ENCODE results near the gene SCO2. TPM values are rescaled to one million over a fixed set of nuclear protein-coding genes. Genes with fewer than 3 reads are reported as not detected.

Gene SCO2
- total RNA-seq, 1 experiment from 2014 or later: 1.2 TPM

DNA sequence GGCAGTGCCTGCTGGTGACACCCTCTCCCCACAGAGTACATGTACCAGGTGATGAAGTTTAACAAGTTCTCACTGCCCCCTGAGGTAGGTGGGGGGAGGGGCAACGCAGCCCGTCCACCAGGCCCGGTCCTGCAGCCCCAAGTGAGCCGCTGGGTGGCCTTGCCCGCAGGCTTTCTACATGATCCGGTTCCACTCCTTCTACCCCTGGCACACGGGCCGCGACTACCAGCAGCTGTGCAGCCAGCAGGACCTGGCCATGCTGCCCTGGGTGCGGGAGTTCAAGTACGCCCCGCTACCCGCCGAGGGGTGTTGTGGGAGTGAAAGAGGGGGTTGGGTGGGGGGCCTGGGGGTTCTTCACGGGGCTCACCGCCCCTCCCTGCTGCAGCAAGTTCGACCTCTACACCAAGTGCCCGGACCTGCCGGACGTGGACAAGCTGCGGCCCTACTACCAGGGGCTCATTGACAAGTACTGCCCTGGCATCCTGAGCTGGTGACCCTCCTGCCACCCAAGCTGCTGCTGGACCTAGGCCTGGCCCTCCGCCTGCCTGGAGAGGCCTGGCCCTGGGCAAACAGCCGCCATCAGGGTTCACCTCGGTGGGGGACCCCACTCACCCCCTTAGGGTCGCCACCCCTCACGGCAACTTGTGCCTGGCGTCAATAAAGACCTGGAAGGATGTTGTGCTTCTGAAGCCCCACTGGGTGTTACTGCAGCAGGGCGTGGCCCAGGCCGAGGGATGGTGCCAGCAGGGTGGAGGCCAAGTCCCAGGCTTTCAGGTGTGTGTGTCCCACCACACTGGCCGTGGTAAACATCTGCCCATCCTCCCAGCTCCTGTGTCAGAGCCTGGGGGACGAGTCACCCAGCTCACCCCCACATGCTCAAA, 35.8 kb downstream of the SCO2 start:
- Histone ChIP-seq H3K27me3 (ENCODE audit: control insufficient read depth, insufficient read depth, low read length) (no peaks in the 10 kb centered on the region), H3K36me3 (replicated peaks; ENCODE audit: control insufficient read depth, insufficient read depth, low read length) (no peaks in the 10 kb centered on the region), H3K4me3 (ENCODE audit: insufficient read depth, low read depth, low read length) (no peak overlapping the region)
- peak; percentile 78 for DNase-seq

DNA sequence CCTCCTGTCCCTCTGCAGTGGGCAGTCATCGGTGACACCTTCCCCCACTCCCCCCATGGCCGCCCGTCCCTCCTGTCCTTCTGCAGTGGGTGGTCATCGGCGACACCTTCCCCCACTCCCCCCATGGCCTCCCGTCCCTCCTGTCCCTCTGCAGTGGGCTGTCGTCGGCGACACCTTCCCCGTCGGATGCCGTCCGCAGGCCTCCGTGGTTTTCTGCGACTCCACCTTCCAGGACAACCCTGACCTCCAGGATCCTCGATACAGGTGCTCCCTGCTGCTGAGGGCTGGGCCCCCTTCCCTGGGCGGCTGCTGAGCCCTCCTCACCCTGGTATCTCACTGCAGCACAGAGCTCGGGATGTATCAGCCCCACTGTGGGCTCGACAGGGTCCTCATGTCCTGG, 36.5 kb downstream of the SCO2 start:
- DNase-seq: no peak
- Histone ChIP-seq H3K27me3 (ENCODE audit: control insufficient read depth, insufficient read depth, low read length) (no peaks in the 10 kb centered on the region), H3K36me3 (replicated peaks; ENCODE audit: control insufficient read depth, insufficient read depth, low read length) (no peaks in the 10 kb centered on the region), H3K4me3 (ENCODE audit: insufficient read depth, low read depth, low read length) (no peak overlapping the region)

DNA sequence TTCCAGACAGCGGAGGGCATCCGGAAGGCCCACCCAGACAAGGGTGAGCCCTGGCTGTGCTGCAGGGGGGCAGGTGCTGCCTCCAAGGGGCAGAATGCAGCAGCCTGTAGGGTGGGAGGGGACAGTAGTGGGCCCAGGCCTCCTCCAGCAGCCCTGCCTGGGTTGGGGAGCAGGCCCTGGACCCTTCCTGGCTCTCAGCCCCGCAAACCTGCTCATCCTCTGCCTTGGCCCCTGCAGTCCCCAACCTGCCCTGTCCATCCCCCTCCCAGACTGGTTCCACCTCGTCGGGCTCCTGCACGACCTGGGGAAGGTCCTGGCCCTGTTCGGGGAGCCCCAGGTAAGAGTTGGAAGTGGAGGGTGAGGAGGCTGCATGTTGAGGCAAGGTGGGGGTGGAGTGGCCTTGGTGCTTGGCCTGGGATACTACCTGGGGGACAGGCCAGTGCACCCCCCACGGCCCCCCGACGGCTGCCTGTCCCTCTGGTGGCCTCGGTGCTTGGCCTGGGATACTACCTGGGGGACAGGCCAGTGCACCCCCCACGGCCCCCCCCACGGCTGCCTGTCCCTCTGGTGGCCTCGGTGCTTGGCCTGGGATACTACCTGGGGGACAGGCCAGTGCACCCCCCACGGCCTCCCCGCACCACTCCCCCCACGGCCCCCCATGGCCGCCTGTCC, 37.3 kb downstream of the SCO2 start:
- H3K27me3 ChIP-seq (ENCODE audit: control insufficient read depth, insufficient read depth, low read length): no peaks in the 10 kb centered on the region
- H3K4me3 ChIP-seq (ENCODE audit: insufficient read depth, low read depth, low read length): no peak overlapping the region
- no peak for DNase-seq
- H3K36me3 ChIP-seq (replicated peaks; ENCODE audit: control insufficient read depth, insufficient read depth, low read length): no peaks in the 10 kb centered on the region

DNA sequence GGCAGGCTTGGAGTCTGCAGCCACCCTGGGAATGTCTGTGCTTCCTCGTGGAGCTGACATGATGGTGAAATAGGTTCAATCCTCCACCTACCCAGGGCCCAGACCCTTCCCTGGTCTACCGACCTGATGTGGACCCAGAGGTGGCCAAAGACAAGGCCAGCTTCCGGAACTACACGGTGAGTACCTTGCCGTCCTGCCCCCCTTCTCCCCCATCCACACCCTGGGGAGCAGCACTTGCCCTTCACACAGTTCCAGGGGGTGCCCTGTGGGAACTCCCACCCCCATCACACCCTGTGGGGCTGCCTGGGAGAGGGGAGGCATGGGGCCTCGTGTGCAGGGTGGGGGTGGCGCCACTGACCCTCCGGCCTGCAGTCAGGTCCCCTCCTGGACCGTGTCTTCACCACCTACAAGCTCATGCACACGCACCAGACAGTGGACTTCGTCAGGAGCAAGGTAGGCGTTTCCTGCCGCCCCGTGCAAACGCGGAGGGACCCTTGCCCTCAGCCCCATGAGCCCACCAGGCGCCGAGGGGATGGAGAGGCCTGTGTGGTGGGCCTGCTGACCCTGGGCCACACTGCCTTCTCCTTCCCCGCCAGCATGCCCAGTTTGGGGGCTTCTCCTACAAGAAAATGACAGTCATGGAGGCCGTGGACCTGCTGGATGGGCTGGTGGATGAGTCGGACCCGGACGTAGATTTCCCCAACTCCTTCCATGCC, 38.0 kb downstream of the SCO2 start:
- DNase-seq: no peak
- H3K27me3 ChIP-seq (ENCODE audit: control insufficient read depth, insufficient read depth, low read length): no peaks in the 10 kb centered on the region
- H3K36me3 ChIP-seq (replicated peaks; ENCODE audit: control insufficient read depth, insufficient read depth, low read length): no peaks in the 10 kb centered on the region; the same call in 1 of the 2 replicates
- no peak overlapping the region for H3K4me3 ChIP-seq (ENCODE audit: insufficient read depth, low read depth, low read length)

DNA sequence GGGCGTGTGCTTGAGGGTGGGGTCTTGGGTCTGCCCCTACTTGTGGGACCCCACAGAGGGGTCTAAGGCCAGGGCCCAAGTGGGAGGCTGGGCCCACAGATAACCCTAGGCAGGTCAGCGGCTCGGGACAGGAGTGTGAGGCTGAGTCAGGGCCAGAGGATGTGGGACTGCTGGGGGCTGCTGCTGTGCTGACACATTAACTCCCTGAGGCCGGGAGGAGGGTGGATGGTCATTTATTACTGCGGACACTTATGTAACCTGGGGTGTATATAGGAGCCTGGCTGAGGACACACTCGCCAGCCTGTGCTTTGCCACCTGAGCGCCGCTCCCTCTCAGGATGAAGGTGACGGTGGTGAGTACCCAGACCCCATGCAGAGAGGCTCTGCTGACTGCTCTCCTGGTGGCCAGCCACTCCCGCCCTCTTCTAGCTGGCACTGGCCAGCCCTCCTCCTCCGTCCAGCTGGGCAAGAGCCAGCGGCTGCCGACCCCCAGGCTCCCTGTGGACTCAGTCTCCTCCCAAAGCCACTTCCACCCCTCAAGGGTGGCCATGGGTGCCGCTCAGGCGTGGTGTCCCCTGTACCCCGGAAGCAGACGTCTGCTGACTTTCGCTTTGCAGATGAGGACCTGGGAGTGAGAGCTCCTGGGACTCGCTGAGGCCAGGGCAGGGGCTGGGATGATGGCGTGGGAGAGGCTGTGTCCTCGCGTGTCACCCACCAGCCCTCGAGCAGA, 38.7 kb downstream of the SCO2 start, which contains the start of gene MIOX:
Gene MIOX (plus strand): TSS at position 299 of the 729 bp plus-strand sequence. CDS start 39 bp downstream, at position 338.
- Histone ChIP-seq H3K4me3 (ENCODE audit: insufficient read depth, low read depth, low read length) (no peak within 1 kb of the TSS), H3K36me3 (replicated peaks; ENCODE audit: control insufficient read depth, insufficient read depth, low read length) (no peaks in the 10 kb centered on the region; the same call in 1 of the 2 replicates), H3K27me3 (ENCODE audit: control insufficient read depth, insufficient read depth, low read length) (no peaks in the 10 kb centered on the region; the same call in 1 of the 2 replicates)
- no peak for DNase-seq

DNA sequence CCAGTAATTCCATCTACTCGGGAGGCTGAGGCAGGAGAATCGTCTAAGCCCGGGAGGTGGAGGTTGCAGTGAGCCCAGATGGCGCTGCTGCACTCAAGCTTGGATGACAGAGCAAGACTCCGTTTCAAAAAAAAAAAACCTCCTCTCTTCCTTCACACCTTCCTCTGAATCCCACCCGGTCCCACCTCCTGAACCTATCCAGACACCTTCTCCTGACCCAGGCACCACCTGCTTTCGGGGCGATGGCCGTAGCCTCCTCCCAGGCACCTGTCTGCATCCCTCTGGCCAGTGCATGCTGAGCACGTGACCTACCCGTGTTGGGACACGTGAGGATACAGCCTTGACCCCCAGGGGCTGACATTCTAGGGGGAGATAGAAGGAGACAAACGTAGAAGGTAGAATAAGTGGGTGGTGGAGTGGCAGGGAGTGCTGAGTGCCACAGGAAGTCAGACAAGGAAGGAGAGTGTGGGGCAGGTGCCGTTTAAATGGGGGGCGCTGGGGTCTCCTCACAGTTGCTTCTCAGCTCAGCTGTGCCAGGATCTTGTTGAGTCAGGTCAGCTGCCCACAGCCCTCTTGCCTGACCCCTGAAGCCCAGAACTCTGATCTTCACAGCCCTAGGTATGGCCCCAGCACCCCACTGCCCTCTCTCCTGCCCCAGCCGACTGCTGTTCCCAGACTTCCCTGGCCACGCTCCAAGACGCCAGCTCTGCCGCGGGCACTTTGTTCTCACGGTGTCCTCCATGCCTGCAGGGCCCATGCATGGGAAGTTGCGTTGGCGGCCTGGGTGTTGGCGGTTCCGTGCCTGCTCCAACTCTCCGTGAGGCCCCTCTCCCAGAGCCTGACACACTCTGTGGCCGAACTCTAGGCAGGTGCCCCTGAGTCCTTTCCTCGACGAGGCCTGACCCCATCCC, 39.9 kb downstream of the SCO2 start:
- no peaks in the 10 kb centered on the region; the same call in 1 of the 2 replicates for H3K36me3 ChIP-seq (replicated peaks; ENCODE audit: control insufficient read depth, insufficient read depth, low read length)
- no peak for DNase-seq

DNA sequence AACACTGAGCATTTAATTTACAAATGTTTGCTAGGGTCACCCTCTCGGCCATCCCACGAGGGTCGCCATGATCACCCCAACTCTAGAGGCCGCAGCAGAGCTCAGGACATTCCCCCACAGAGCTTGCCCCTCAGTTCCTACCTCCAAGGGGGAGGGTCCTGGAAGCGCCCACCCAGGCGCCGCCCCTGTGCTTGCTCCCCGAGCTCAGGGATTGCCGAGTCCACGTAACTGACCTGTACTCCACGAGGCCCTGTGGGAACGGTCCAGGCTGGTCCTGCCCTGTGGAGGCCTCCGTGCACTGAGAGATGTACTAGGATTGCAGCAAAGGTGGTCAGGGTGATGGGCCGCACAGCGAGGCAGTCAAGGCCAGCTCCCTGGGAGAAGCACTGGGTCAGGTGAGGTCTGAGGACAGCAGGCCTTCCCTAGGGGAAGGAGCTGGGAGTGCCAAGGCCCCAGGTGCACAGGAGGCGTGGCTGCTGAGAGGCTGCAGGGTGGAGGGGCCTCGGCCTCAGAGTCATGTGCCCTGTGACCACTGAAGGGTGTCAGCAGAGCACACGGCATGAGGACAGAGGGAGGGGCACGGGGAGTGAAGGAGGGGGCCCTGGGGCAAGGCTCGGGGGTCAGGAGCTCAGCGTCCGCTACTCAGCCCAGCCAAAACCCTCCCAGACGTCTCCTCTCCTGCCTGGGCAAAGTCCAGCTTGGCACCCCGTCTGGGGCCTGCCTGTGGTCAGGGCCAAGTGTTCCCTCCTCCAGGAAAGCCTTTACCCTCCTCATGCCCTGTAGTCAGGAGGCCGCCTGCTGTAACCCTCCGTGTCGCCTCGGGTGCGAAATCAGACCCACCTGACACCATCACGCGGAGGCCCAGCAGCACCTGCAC, 41.2 kb downstream of the SCO2 start:
- peaks cover 17% of the 10 kb centered on the region for H3K27me3 ChIP-seq (ENCODE audit: control insufficient read depth, insufficient read depth, low read length)

More for the DNA sequence above, 39.9 kb downstream of the SCO2 start:
- no peak overlapping the region for H3K4me3 ChIP-seq (ENCODE audit: insufficient read depth, low read depth, low read length)
- peaks cover 7% of the 10 kb centered on the region for H3K27me3 ChIP-seq (ENCODE audit: control insufficient read depth, insufficient read depth, low read length)

DNA sequence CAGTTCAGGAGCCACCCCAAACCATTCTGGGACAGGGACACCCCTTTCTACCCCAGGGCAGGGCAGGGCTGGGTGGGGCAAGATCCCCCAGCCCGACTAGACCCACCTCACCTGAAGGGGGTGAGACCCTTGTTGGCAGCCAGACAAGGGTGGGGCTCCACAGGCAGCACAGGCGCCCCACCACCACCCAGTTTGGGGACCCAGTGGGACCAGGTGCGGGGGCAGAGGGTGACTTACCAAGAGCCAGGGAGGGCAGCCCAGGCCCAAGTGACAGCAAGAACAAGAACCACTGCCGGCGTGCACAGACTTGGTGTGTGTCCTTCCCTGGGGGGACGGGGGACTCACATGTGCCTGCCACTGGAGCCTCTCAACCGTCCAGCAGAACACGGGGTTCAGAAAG, 41.8 kb downstream of the SCO2 start:
- peaks cover 17% of the 10 kb centered on the region for H3K27me3 ChIP-seq (ENCODE audit: control insufficient read depth, insufficient read depth, low read length)
- no peak for DNase-seq
- no peak overlapping the region for H3K4me3 ChIP-seq (ENCODE audit: insufficient read depth, low read depth, low read length)
- no peaks in the 10 kb centered on the region; the same call in 1 of the 2 replicates for H3K36me3 ChIP-seq (replicated peaks; ENCODE audit: control insufficient read depth, insufficient read depth, low read length)

More for the DNA sequence above, 41.2 kb downstream of the SCO2 start:
- no peak overlapping the region for H3K4me3 ChIP-seq (ENCODE audit: insufficient read depth, low read depth, low read length)
- DNase-seq: no peak
- no peaks in the 10 kb centered on the region; the same call in 1 of the 2 replicates for H3K36me3 ChIP-seq (replicated peaks; ENCODE audit: control insufficient read depth, insufficient read depth, low read length)

DNA sequence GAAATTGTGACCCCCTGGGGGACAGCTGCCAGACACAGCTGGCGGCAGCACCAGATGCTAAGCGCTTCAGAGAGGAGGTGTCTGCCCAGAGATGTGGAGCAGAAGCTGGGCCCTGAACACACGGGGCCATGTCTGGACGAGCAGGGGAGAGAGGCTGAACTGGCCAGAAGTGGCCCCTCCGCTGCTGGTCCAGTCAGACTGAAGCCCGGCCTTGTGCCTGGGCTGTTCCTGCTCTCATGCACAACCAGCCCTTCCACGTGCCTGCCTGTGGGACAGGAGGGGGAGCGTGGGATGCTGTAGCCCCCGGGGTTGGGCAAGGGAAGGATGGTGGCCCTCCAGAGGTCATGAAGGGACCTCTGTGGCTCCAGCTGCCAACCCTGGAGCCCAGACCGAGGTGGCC, 42.3 kb downstream of the SCO2 start:
- H3K4me3 ChIP-seq (ENCODE audit: insufficient read depth, low read depth, low read length): no peak overlapping the region
- H3K27me3 ChIP-seq (ENCODE audit: control insufficient read depth, insufficient read depth, low read length): peaks cover 17% of the 10 kb centered on the region
- no peaks in the 10 kb centered on the region; the same call in 1 of the 2 replicates for H3K36me3 ChIP-seq (replicated peaks; ENCODE audit: control insufficient read depth, insufficient read depth, low read length)
- no peak for DNase-seq

DNA sequence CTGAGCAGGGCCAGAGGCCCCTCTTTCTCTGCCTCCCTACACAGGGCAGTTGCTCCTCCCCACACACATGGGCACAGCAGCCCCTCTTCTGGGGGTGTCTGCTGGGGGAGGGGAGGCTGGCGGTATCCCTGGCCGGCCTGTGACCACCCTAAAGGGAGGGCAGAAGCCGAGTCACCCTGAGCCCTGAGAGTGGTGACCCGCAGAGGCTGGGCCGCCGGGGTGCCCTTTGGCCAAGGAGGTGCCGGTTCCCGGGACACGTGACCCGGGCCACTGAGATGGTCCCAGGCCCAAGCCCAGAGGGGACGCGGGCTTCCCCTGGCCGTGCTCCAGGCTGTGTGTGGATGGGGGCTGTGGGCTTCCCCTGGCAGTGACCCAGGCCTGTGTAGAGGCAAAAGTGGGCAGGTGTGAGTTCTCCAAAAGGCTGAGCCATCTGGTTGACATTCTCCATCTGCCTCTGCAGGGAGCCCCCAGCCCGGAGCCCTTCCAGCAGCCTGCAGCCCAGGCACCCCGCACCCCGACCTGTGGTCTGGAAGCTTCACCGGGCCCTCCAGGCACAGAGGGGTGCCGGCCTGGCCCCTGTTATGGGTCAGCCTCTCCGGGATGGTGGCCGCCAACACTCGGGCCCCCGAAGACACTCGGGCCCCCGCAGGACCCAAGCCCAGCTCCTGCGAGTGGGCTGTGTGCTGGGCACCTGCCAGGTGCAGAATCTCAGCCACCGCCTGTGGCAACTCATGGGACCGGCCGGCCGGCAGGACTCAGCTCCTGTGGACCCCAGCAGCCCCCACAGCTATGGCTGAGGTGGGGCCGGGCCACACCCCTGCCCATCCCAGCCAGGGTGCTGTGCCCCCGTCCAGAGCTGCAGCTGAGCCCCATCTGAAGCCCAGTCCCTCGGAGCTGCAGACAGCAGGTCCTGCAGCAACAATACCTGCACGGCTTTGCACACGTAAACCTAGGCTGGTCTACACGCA, 43.0 kb downstream of the SCO2 start:
- no peaks in the 10 kb centered on the region; the same call in 1 of the 2 replicates for H3K36me3 ChIP-seq (replicated peaks; ENCODE audit: control insufficient read depth, insufficient read depth, low read length)
- DNase-seq: peak; percentile 88
- peaks cover 17% of the 10 kb centered on the region for H3K27me3 ChIP-seq (ENCODE audit: control insufficient read depth, insufficient read depth, low read length)
- peak overlapping the region; percentile 71 for H3K4me3 ChIP-seq (ENCODE audit: insufficient read depth, low read depth, low read length)

DNA sequence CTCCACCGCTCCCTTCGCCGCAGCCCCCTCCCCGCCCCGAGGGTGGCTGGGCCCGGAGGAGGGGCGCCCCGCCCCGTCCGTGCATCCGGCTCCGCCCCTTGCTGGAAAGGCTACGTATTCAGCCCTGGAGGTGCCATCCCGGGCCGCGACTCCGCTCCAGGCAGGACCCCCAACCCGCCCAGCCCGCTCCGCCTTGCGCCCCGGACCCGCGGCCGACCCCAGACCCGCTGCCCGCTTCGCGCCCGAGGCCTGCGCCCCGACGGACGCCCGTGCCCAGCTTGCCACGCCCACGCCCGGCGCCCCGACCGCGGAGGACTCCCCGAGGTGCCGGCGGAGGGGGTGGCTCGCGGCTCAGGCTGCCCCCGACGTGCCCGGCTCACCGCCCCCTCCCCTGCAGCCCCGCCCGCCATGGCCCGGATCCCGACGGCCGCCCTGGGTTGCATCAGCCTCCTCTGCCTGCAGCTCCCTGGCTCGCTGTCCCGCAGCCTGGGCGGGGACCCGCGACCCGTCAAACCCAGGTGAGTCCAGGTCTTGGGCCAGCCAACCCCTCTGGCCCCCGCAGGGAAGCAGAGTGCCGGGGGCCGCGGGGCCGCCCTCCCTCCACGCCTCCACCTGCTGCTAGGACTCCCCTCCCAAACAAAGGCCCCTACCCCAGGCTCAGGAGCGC, 43.8 kb downstream of the SCO2 start, which contains the start of gene ADM2:
Gene ADM2 (plus strand): TSS at position 104 of the 667 bp plus-strand sequence. CDS start 305 bp downstream, at position 409.
- H3K4me3 ChIP-seq (ENCODE audit: insufficient read depth, low read depth, low read length): peak within 1 kb of the TSS; percentile 71
- H3K27me3 ChIP-seq (ENCODE audit: control insufficient read depth, insufficient read depth, low read length): peaks cover 17% of the 10 kb centered on the region
- peak; percentile 100 for DNase-seq
- H3K36me3 ChIP-seq (replicated peaks; ENCODE audit: control insufficient read depth, insufficient read depth, low read length): no peaks in the 10 kb centered on the region; the same call in 1 of the 2 replicates
